HL-60/S4 treated with phorbol 12-myristate 13-acetate at 8.2 ng/mL for 4 days and 3 days (cell line): ENCODE results near the gene TLCD2.
"Not testable (repeated sequence)": the region's sequence is repeated elsewhere in the genome, so short reads cannot be mapped to it uniquely, and the experiment has no call there.

Experiments used
- in situ Hi-C: fragments of 300-500 bp; cut with MboI; formaldehyde crosslinking; loops from 2 replicates; pipeline ENCODE4 v1.15.0; 2022; ENCODE audit warnings: low sequenced_read_pairs

Gene TLCD2

GRCh38 chr17:1695365-1695764, 14.8 kb downstream of the TLCD2 start:
- in situ Hi-C loops: no loop called here

GRCh38 chr17:1693339-1693738, 16.8 kb downstream of the TLCD2 start:
- in situ Hi-C loops: no loop called here

GRCh38 chr17:1690544-1691221, 19.5 kb downstream of the TLCD2 start:
- in situ Hi-C loops: no loop called here

- in situ Hi-C loops: not testable (repeated sequence)
Observed at GRCh38 chr17:1688405-1688804, 21.8 kb downstream of the TLCD2 start.

GRCh38 chr17:1686086-1686485, 24.1 kb downstream of the TLCD2 start:
- in situ Hi-C loops: no loop called here

GRCh38 chr17:1684378-1685189, 25.6 kb downstream of the TLCD2 start, which contains the start of gene PRPF8:
Gene PRPF8 (minus strand): TSS chr17:1684867. CDS start chr17:1684571, 296 bp downstream.
- in situ Hi-C loops: no loop called here

GRCh38 chr17:1683459-1683858, 26.7 kb downstream of the TLCD2 start:
- in situ Hi-C loops: no loop called here

GRCh38 chr17:1676401-1676800, 33.8 kb downstream of the TLCD2 start:
- in situ Hi-C loops: no loop called here

- in situ Hi-C loops: no loop called here
Observed at GRCh38 chr17:1673041-1673785, 37.0 kb downstream of the TLCD2 start.

GRCh38 chr17:1663934-1664333, 46.2 kb downstream of the TLCD2 start:
- in situ Hi-C loops: not testable (repeated sequence)

GRCh38 chr17:1661045-1661444, 49.1 kb downstream of the TLCD2 start:
- in situ Hi-C loops: no loop called here

GRCh38 chr17:1658100-1658499, 52.1 kb downstream of the TLCD2 start:
- in situ Hi-C loops: no loop called here

- in situ Hi-C loops: no loop called here
Observed at GRCh38 chr17:1653735-1654134, 56.4 kb downstream of the TLCD2 start.

GRCh38 chr17:1652794-1653193, 57.4 kb downstream of the TLCD2 start:
- in situ Hi-C loops: not testable (repeated sequence)
